ENCODE results near the gene SLC2A9. TPM values are rescaled to one million over a fixed set of nuclear protein-coding genes. Genes with fewer than 3 reads are reported as not detected.

SLC2A9 gene
- total RNA-seq, 2 donors from 2014 or later = 9.1 to 17.5 TPM

- H3K36me3 ChIP-seq = no peaks in the 10 kb centered on the region
- H3K4me3 ChIP-seq = no peak overlapping the region
- no peaks in the 10 kb centered on the region for H3K4me1 ChIP-seq (ENCODE audit: control insufficient read depth in 1 of 2, low read depth in 2 of 2)
- ATAC-seq (ENCODE audit: insufficient number of reproducible peaks, low FRiP score, low read depth) (no peak), DNase-seq (ENCODE audit: low spot score) (no peak)
- H3K27ac ChIP-seq = no peak overlapping the region
- H3K9me3 ChIP-seq = no peaks in the 10 kb centered on the region
- TF ChIP-seq CTCF (IDR thresholded peaks at IDR 0.05) = no peak
- no peaks in the 10 kb centered on the region for H3K27me3 ChIP-seq (replicated peaks; ENCODE audit: insufficient read depth)
Observed at GRCh38 chr4:9916937-9917336, 104.4 kb downstream of the SLC2A9 start.

- DNase-seq (ENCODE audit: low spot score) = no peak
- H3K27me3 ChIP-seq (replicated peaks; ENCODE audit: insufficient read depth) = no peaks in the 10 kb centered on the region
- H3K27ac ChIP-seq = no peak overlapping the region
- no peak for ATAC-seq (ENCODE audit: insufficient number of reproducible peaks, low FRiP score, low read depth)
- H3K4me3 ChIP-seq = no peak overlapping the region
- no peaks in the 10 kb centered on the region for H3K9me3 ChIP-seq
- no peaks in the 10 kb centered on the region for H3K4me1 ChIP-seq (ENCODE audit: control insufficient read depth in 1 of 2, low read depth in 2 of 2)
- H3K36me3 ChIP-seq = no peaks in the 10 kb centered on the region
- no peak for TF ChIP-seq CTCF (IDR thresholded peaks at IDR 0.05)
Observed at GRCh38 chr4:9916346-9916745, 105.0 kb downstream of the SLC2A9 start.

- H3K4me3 ChIP-seq = no peak overlapping the region
- no peaks in the 10 kb centered on the region for H3K4me1 ChIP-seq (ENCODE audit: control insufficient read depth in 1 of 2, low read depth in 2 of 2)
- no peaks in the 10 kb centered on the region for H3K9me3 ChIP-seq
- DNase-seq (ENCODE audit: low spot score) (no peak), ATAC-seq (ENCODE audit: insufficient number of reproducible peaks, low FRiP score, low read depth) (no peak)
- H3K27ac ChIP-seq = no peak overlapping the region
- no peak for TF ChIP-seq CTCF (IDR thresholded peaks at IDR 0.05)
- no peaks in the 10 kb centered on the region for H3K27me3 ChIP-seq (replicated peaks; ENCODE audit: insufficient read depth)
- H3K36me3 ChIP-seq = no peaks in the 10 kb centered on the region
Observed at GRCh38 chr4:9913846-9914245, 107.5 kb downstream of the SLC2A9 start.

- Histone ChIP-seq H3K36me3 (no peaks in the 10 kb centered on the region), H3K4me3 (no peak overlapping the region), H3K9me3 (no peaks in the 10 kb centered on the region), H3K27ac (no peak overlapping the region), H3K27me3 (replicated peaks; ENCODE audit: insufficient read depth) (no peaks in the 10 kb centered on the region), H3K4me1 (ENCODE audit: control insufficient read depth in 1 of 2, low read depth in 2 of 2) (no peaks in the 10 kb centered on the region)
- TF ChIP-seq CTCF (IDR thresholded peaks at IDR 0.05) = no peak
- no peak for ATAC-seq (ENCODE audit: insufficient number of reproducible peaks, low FRiP score, low read depth)
- no peak for DNase-seq (ENCODE audit: low spot score)
Observed at GRCh38 chr4:9906996-9907395, 114.3 kb downstream of the SLC2A9 start.

- ATAC-seq (ENCODE audit: insufficient number of reproducible peaks, low FRiP score, low read depth) (no peak), DNase-seq (ENCODE audit: low spot score) (no peak)
- Histone ChIP-seq H3K27me3 (replicated peaks; ENCODE audit: insufficient read depth) (no peaks in the 10 kb centered on the region), H3K9me3 (no peaks in the 10 kb centered on the region), H3K4me3 (no peak overlapping the region), H3K36me3 (no peaks in the 10 kb centered on the region), H3K27ac (no peak overlapping the region), H3K4me1 (ENCODE audit: control insufficient read depth in 1 of 2, low read depth in 2 of 2) (no peaks in the 10 kb centered on the region)
- no peak for TF ChIP-seq CTCF (IDR thresholded peaks at IDR 0.05)
Observed at GRCh38 chr4:9904976-9905587, 116.2 kb downstream of the SLC2A9 start.

Data from thoracic aorta (tissue), 2 donors.